ENCODE measurements around the gene DIP2B.

GRCh38 chr12:50580436-50580835 lies 75.7 kb downstream of the DIP2B start:
- TF ChIP-seq EZH2 (IDR thresholded peaks at IDR 0.05; ENCODE audit: insufficient read depth, poor library complexity, severe bottlenecking) (no peak), EZH2phosphoT487 (IDR thresholded peaks at IDR 0.05; ENCODE audit: insufficient read depth, low read depth) (no peak)

Measured in GM23248 (cell line).